Stomach (tissue), 9 donors: ENCODE data around the gene ANKLE1. TPM values are rescaled to one million over a fixed set of nuclear protein-coding genes. Genes with fewer than 3 reads are reported as not detected.

ENCODE experiments used
- DNase-seq, 2 donors: peaks; one replicate each; pipeline versions ENCODE4 v3.0.0 to v3.0.0-alpha.2; 2013 to 2019
- H3K27ac ChIP-seq, 5 donors: fragments of 200-600 bp in 4 of 5; sonication (generic) in 4 of 5; one replicate each; pipeline ENCODE4 v1.5.1; 2013 to 2019; ENCODE audit warnings: mild to moderate bottlenecking in 1 of 5, moderate library complexity in 1 of 5
- H3K27me3 ChIP-seq, 3 donors: fragments of 200-600 bp; sonication (generic); one replicate each; pipeline ENCODE4 v1.5.1; 2017 to 2019; ENCODE audit warnings: mixed run types in 1 of 3
- H3K36me3 ChIP-seq, 4 donors: fragments of 200-600 bp; sonication (generic); 1 replicate in 3 of 4; 2 replicates in 1 of 4; pipeline ENCODE4 v1.5.1; 2016 to 2019
- H3K4me1 ChIP-seq, 4 donors: fragments of 200-600 bp; sonication (generic); one replicate each; pipeline ENCODE4 v1.5.1; 2016 to 2019
- H3K4me3 ChIP-seq, 4 donors: fragments of 200-600 bp; sonication (generic) in 3 of 4; one replicate each; pipeline ENCODE4 v1.5.1; 2016 to 2019; ENCODE audit warnings: mild to moderate bottlenecking in 1 of 4
- H3K9me3 ChIP-seq, 4 donors: fragments of 200-600 bp; sonication (generic); one replicate each; pipeline ENCODE4 v1.5.1; 2016 to 2019
- EP300 ChIP-seq: sonication (generic); formaldehyde crosslinking; IDR thresholded peaks from one replicate; pipeline ENCODE4 v1.6.1; 2017; ENCODE audit warnings: antibody characterized with exemption
- POLR2A ChIP-seq, 4 donors: fragments of 450-650 bp; IDR thresholded peaks; one replicate each; pipeline ENCODE4 v1.6.1; 2016; ENCODE audit warnings: antibody characterized with exemption in 4 of 4, control low read depth in 2 of 4, mild to moderate bottlenecking in 1 of 4, moderate library complexity in 1 of 4
- POLR2AphosphoS5 ChIP-seq, 3 donors: sonication (generic); formaldehyde crosslinking; IDR thresholded peaks; one replicate each; pipeline ENCODE4 v1.6.1; 2016; ENCODE audit warnings: antibody characterized with exemption in 3 of 3
- WGBS, 5 donors: extraction: QIAGEN DNeasy Blood & Tissue Kit in 3 of 5; methylation state at CpG; one replicate each; pipeline versions ENCODE4 v1.1.5 to v1.1.7; 2013 to 2018; 5-methylcytosine and 5-hydroxymethylcytosine counted together
- intact Hi-C: fragments of 100-400 bp; cut with DNase I; formaldehyde crosslinking; loops from one replicate; pipeline ENCODE4 v1.15.1; 2023; ENCODE audit warnings: low total_unique reads
- polyA plus RNA-seq, 3 donors: library from polyadenylated mRNA; stranded (reverse); fragments of 200-250 nt; gene quantifications; one replicate each; pipeline ENCODE4 v1.2.3, GENCODE V29; 2013
- total RNA-seq, 5 donors: library from RNA; depleted of rRNA; stranded (reverse); fragments of >200 nt; gene quantifications; one replicate each; pipeline versions ENCODE4 v1.1.0 to v1.2.3, GENCODE V29; 2014 to 2016
- TF ChIP-seq, protein P1 (sequence below), 7 experiments: fragments of 450-650 bp in 4 of 7; fragments of 200-600 bp in 3 of 7; sonication (generic) in 3 of 7; IDR thresholded peaks; one replicate each; pipeline ENCODE4 v1.5.1; 2016 to 2019; ENCODE audit warnings: antibody characterized with exemption in 7 of 7, control low read depth in 2 of 7, mild to moderate bottlenecking in 1 of 7
- donor health status: healthy with polysubstance abuse.
- donor health status: Bipolar disorder and iron deficiency.
- donor health status: healthy.

ANKLE1 gene
- total and polyA plus RNA-seq, 8 donors: 0.18 to 0.63 TPM; not detected in 6

- WGBS, 5 donors: 89 to 93% (median 90%) methylated on average over 13 of the region's 13 CpGs
- intact Hi-C loops: no loop called here
- no peak for TF ChIP-seq EP300
- TF ChIP-seq, protein P1, sequence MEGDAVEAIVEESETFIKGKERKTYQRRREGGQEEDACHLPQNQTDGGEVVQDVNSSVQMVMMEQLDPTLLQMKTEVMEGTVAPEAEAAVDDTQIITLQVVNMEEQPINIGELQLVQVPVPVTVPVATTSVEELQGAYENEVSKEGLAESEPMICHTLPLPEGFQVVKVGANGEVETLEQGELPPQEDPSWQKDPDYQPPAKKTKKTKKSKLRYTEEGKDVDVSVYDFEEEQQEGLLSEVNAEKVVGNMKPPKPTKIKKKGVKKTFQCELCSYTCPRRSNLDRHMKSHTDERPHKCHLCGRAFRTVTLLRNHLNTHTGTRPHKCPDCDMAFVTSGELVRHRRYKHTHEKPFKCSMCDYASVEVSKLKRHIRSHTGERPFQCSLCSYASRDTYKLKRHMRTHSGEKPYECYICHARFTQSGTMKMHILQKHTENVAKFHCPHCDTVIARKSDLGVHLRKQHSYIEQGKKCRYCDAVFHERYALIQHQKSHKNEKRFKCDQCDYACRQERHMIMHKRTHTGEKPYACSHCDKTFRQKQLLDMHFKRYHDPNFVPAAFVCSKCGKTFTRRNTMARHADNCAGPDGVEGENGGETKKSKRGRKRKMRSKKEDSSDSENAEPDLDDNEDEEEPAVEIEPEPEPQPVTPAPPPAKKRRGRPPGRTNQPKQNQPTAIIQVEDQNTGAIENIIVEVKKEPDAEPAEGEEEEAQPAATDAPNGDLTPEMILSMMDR (IDR thresholded peaks at IDR 0.05): no peak
- no peak for TF ChIP-seq POLR2AphosphoS5 (IDR thresholded peaks at IDR 0.05)
- TF ChIP-seq POLR2A (IDR thresholded peaks at IDR 0.05): no peak
- Histone ChIP-seq H3K36me3 (peaks cover 4 to 35% (median 32%) of the 10 kb centered on the region in 4 donors), H3K4me3 (no peak overlapping the region), H3K27ac (peak overlapping the region in 3 of 5 donors; percentile 42 to 87 (median 86)), H3K9me3 (no peaks in the 10 kb centered on the region), H3K4me1 (peaks cover 60 to 89% (median 82%) of the 10 kb centered on the region in 4 donors), H3K27me3 (no peaks in the 10 kb centered on the region)
- no peak for DNase-seq
Observed at GRCh38 chr19:17237747-17238706, 43.7 kb upstream of the ANKLE1 start.

GRCh38 chr19:17240062-17240752 lies 41.5 kb upstream of the ANKLE1 start:
- 22 to 58% (median 41%) methylated on average over 24 of the region's 24 CpGs for whole genome bisulfite sequencing, 5 donors
- Histone ChIP-seq H3K4me1 (peaks cover 59 to 89% (median 83%) of the 10 kb centered on the region in 4 donors), H3K27me3 (no peaks in the 10 kb centered on the region), H3K27ac (peak overlapping the region; percentile 83 to 95 (median 87)), H3K9me3 (no peaks in the 10 kb centered on the region), H3K36me3 (peaks cover 0 to 26% (median 21%) of the 10 kb centered on the region in 4 donors), H3K4me3 (peak overlapping the region in 1 of 4 donors; percentile 30)
- peak; percentile 70 to 76 for DNase-seq
- intact Hi-C loops: no loop called here
- TF ChIP-seq POLR2AphosphoS5 (IDR thresholded peaks at IDR 0.05) (peak in 1 of 3 donors; percentile 48), EP300 (no peak)
- TF ChIP-seq, protein P1 (IDR thresholded peaks at IDR 0.05): no peak

DNA sequence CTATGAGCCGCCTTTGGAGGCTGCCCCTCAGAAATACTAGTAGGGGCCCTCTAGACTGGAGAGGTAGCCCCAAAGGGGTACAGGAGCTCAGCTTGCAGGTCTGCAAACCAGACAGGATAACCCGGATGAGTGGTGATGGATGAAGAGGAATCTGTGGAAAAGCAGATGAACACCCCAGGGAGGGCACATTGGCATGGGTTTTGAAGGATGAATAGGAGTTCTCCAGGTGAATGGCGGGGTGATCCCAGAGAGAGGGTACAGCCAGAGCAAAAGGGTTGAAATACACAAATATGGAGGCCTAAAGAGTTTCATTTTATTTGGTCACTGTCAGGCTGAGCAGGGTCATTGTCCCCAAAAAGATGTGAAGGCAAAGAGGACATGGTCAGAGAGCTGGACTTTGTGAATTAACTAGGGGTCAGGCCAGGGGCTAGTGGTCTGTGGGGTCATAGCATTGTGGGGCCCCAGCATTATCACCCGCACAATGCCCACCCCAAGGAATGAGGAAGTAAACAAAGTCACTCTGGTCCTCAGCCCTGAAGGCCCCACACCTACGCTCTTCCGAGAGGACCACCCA lies 40.8 kb upstream of the ANKLE1 start:
- intact Hi-C loops: no loop called here
- H3K27me3 ChIP-seq: no peaks in the 10 kb centered on the region
- TF ChIP-seq POLR2AphosphoS5 (IDR thresholded peaks at IDR 0.05) (no peak), EP300 (no peak), POLR2A (IDR thresholded peaks at IDR 0.05) (no peak)
- TF ChIP-seq, protein P1 (IDR thresholded peaks at IDR 0.05): no peak
- WGBS, 5 donors: 92 to 97% (median 92%) methylated on average over 6 of the region's 6 CpGs
- no peak for DNase-seq
- peaks cover 0 to 26% (median 21%) of the 10 kb centered on the region in 4 donors for H3K36me3 ChIP-seq
- peak overlapping the region; percentile 83 to 95 (median 87) for H3K27ac ChIP-seq
- H3K4me3 ChIP-seq: peak overlapping the region in 1 of 4 donors; percentile 30
- H3K4me1 ChIP-seq: peaks cover 52 to 82% (median 76%) of the 10 kb centered on the region in 4 donors
- H3K9me3 ChIP-seq: no peaks in the 10 kb centered on the region
